Activated B cell treated with CpG ODN at 0.5 μM for 24 hours (primary cell): Measurements from ENCODE around the gene IFFO2. TPM values are rescaled to one million over a fixed set of nuclear protein-coding genes. Genes with fewer than 3 reads are reported as not detected.

Experiments
- ATAC-seq: fragments of 200-7000 bp; cut with Tn5 transposase; one replicate; pipeline ENCODE4 v1.10.0; 2021; ENCODE audit warnings: low read depth, mild to moderate bottlenecking, moderate library complexity
- CTCF ChIA-PET: fragments of 350-600 bp; sonication (Branson Sonifier 250); formaldehyde crosslinking; loops from one replicate; lab custom pipeline; 2021; ENCODE audit warnings: antibody characterized with exemption; lab: Charles Lee
- POLR2A ChIA-PET: fragments of 350-600 bp; sonication (Branson Sonifier 250); formaldehyde crosslinking; loops from one replicate; lab custom pipeline; 2021; ENCODE audit warnings: antibody characterized with exemption; lab: Charles Lee
- DNase-seq: peaks from one replicate; pipeline ENCODE4 v3.0.0; 2022
- H3K27ac Mint-ChIP-seq: one replicate; pipeline ENCODE4 v1.8.0; 2020; ENCODE audit warnings: mixed read lengths
- H3K27me3 Mint-ChIP-seq: one replicate; pipeline ENCODE4 v1.8.0; 2021; ENCODE audit warnings: mixed read lengths
- H3K36me3 Mint-ChIP-seq: one replicate; pipeline ENCODE4 v1.8.0; 2021; ENCODE audit warnings: low read depth, mixed read lengths
- H3K4me1 Mint-ChIP-seq: one replicate; pipeline ENCODE4 v1.8.0; 2021; ENCODE audit warnings: mixed read lengths
- H3K4me3 Mint-ChIP-seq: one replicate; pipeline ENCODE4 v1.8.0; 2020; ENCODE audit warnings: mild to moderate bottlenecking, mixed read lengths
- H3K9me3 Mint-ChIP-seq: one replicate; pipeline ENCODE4 v1.8.0; 2020; ENCODE audit warnings: mixed read lengths
- intact Hi-C: fragments of 100-400 bp; cut with micrococcal nuclease; formaldehyde crosslinking; loops from one replicate; pipeline ENCODE4 v1.15.1; 2024
- total RNA-seq: library from RNA; stranded (reverse); gene quantifications from 2 replicates; pipeline ENCODE4 v1.2.3, GENCODE V29; 2022
- TF ChIP-seq, protein P1 (sequence below): fragments of 200-600 bp; IDR thresholded peaks from one replicate; pipeline ENCODE4 v1.8.0; 2022; ENCODE audit warnings: antibody characterized with exemption, mild to moderate bottlenecking

IFFO2 gene
- total RNA-seq, 1 donor from 2014 or later, result 13.0 TPM

DNA sequence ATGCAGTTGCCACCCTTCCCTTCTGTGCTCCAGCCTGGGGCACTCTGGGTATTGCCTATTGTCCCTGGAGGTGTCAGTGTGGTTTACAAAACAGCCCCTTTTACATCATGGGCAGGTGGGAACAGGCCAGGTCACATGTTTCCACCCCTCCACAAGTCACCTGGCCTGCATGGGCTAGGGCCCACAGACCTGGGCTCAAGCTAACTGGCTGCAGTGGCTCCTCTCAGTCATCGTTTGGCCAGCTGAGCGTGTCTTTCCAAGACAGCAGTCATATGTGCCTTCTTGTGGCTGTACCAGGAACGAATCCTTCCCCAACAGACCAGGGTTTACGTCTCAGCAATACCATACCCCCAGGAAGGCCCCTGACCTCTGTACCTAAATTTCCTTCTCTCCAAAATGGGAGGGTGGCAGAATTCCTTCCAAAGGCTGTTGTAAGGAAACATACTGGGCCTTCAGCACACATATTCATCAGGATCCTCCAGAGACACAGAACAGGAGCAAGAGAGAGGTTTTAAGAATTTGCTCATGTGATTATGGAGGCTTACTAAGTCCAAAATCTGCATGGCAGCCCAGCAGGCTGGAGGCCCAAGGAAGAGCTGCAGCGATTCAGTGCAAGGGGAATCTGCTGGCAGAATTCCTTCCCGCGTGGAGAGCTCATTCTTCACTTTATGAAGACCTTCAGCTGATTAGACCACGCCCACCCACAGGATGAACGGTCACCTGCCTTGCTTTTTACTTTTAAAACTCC is 86.5 kb downstream of the IFFO2 start:
- Mint-ChIP-seq H3K27ac (no peak overlapping the region), H3K9me3 (no peaks in the 10 kb centered on the region), H3K4me1 (no peaks in the 10 kb centered on the region), H3K36me3 (no peaks in the 10 kb centered on the region), H3K27me3 (peaks cover 2% of the 10 kb centered on the region), H3K4me3 (no peak overlapping the region)
- no peak for DNase-seq
- intact Hi-C loops, result no loop called here
- ChIA-PET CTCF (no interaction called here), POLR2A (no interaction called here)
- ATAC-seq, result no peak
- TF ChIP-seq, protein P1, sequence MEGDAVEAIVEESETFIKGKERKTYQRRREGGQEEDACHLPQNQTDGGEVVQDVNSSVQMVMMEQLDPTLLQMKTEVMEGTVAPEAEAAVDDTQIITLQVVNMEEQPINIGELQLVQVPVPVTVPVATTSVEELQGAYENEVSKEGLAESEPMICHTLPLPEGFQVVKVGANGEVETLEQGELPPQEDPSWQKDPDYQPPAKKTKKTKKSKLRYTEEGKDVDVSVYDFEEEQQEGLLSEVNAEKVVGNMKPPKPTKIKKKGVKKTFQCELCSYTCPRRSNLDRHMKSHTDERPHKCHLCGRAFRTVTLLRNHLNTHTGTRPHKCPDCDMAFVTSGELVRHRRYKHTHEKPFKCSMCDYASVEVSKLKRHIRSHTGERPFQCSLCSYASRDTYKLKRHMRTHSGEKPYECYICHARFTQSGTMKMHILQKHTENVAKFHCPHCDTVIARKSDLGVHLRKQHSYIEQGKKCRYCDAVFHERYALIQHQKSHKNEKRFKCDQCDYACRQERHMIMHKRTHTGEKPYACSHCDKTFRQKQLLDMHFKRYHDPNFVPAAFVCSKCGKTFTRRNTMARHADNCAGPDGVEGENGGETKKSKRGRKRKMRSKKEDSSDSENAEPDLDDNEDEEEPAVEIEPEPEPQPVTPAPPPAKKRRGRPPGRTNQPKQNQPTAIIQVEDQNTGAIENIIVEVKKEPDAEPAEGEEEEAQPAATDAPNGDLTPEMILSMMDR, result no peak

DNA sequence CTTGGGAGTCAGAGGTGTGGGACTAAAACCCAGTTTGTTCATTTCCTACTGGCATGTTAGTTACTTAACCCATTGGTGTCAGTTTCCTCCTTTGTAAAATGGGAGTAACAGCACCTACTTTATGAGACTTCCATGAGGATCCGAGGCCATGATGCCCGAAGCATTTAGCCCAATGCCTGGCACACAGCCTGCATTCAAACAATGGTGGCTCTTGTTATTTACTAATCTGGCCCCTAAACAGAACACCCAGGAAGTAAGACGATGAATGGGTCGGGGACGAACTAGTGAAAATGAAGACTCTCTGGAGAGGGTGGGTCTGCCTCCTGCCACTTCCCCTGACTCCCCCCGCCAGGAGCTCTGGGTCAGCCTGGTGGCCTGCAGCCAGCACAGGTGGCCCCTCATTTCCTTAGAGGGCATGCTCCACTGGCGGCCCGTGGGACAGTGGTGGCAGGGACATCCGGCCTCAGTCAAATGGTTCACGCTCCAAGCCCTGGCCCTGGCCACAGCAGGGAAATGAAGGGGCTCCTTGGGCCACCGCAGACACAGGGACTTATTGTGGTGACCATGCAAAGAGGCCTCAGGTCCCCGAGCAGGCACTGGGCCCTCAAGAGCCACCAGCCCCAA is 87.6 kb downstream of the IFFO2 start:
- POLR2A ChIA-PET, result no interaction called here
- ATAC-seq, result no peak
- CTCF ChIA-PET, result no interaction called here

DNA sequence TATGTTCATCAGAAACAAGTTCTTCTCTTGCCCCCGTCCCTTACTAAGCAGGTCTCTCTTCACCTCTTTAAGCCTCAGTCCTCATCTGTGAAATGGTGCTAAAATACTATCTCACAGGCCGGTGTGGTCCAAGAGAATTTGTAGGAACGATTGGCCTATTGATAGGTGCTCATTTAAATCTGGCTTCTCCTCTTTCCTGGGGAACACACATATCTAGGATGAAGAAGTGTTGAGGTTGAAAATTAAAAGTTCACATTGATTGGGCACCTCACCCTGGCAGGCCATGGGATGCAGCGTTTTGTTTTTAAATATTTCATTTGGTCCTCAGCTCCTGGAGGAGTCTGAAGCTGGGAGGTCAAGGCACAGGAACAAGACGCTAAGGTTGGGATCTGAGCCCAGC is 88.1 kb downstream of the IFFO2 start:
- ATAC-seq, result no peak
- Mint-ChIP-seq H3K9me3 (no peaks in the 10 kb centered on the region), H3K4me1 (no peaks in the 10 kb centered on the region), H3K36me3 (no peaks in the 10 kb centered on the region), H3K27me3 (peaks cover 3% of the 10 kb centered on the region), H3K4me3 (no peak overlapping the region), H3K27ac (no peak overlapping the region)
- POLR2A ChIA-PET, result no interaction called here
- CTCF ChIA-PET, result no interaction called here
- TF ChIP-seq, protein P1, result no peak
- DNase-seq, result no peak
- intact Hi-C loops, result no loop called here

More for the DNA sequence above, 87.6 kb downstream of the IFFO2 start:
- H3K27ac Mint-ChIP-seq, result no peak overlapping the region
- no peaks in the 10 kb centered on the region for H3K36me3 Mint-ChIP-seq
- TF ChIP-seq, protein P1, result no peak
- no peaks in the 10 kb centered on the region for H3K9me3 Mint-ChIP-seq
- intact Hi-C loops, result no loop called here
- no peaks in the 10 kb centered on the region for H3K4me1 Mint-ChIP-seq
- H3K27me3 Mint-ChIP-seq, result peaks cover 3% of the 10 kb centered on the region
- DNase-seq, result no peak
- no peak overlapping the region for H3K4me3 Mint-ChIP-seq

DNA sequence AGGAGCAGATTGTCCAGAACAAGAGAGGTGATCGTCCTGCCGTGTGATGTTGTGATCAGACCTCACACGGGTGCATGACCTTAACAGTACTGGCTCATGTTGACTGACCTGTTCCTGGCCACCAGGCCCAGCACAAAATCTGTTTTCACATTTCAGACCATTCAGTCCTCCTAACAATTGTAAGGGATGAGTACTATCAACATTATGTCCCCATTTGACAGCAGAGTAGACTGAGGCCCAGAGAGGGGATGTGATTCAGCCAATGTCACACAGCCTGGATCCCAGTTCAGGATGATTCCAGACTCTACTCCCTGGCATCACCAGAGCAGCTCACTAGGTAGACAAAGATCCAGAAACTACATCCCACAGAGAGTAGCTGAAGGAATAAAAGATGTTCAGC is 89.6 kb downstream of the IFFO2 start:
- Mint-ChIP-seq H3K36me3 (no peaks in the 10 kb centered on the region), H3K27me3 (peaks cover 4% of the 10 kb centered on the region), H3K4me1 (no peaks in the 10 kb centered on the region), H3K27ac (no peak overlapping the region), H3K9me3 (no peaks in the 10 kb centered on the region), H3K4me3 (no peak overlapping the region)
- no peak for ATAC-seq
- DNase-seq, result no peak
- TF ChIP-seq, protein P1, result no peak
- CTCF ChIA-PET, result no interaction called here
- POLR2A ChIA-PET, result no interaction called here
- intact Hi-C loops, result no loop called here

DNA sequence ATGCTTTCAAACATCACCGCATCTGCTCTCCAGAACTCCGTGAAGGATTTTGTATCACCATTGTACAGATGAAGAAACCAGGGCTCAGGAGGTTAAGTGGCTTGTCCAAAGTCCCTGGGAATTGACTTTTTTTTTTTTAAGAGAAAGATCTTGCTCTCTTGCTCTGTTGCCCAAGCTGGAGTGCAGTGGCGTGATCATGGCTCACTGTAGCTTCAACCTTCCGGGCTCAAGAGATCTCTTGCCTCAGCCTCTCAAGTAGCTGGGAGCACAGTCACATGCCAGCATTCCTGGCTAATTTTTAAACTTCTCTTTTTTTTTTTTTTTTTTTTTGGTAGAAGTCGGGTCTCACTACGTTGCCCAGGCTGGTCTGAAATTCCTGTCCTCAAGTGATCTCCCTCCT is 90.2 kb downstream of the IFFO2 start:
- Mint-ChIP-seq H3K36me3 (no peaks in the 10 kb centered on the region), H3K4me3 (no peak overlapping the region), H3K4me1 (no peaks in the 10 kb centered on the region), H3K9me3 (no peaks in the 10 kb centered on the region), H3K27ac (no peak overlapping the region), H3K27me3 (peaks cover 5% of the 10 kb centered on the region)
- ChIA-PET CTCF (no interaction called here), POLR2A (no interaction called here)
- ATAC-seq, result no peak
- TF ChIP-seq, protein P1, result no peak
- no peak for DNase-seq
- intact Hi-C loops, result no loop called here
